HepG2 (cell line): ENCODE measurements around the gene ZNF526. TPM values are rescaled to one million over a fixed set of nuclear protein-coding genes. Genes with fewer than 3 reads are reported as not detected.

Experiments used
- FOSL1 ChIP-seq: sonication (generic); formaldehyde crosslinking; IDR thresholded peaks from 2 replicates; pipeline ENCODE4 v1.9.0; 2021; ENCODE audit warnings: missing genetic modification reagents, borderline replicate concordance
- FOXA3 ChIP-seq: IDR thresholded peaks from 2 replicates; pipeline ENCODE4 v1.6.1; 2016; ENCODE audit warnings: missing genetic modification reagents, missing compliant biosample characterization
- HIVEP1 ChIP-seq: sonication (generic); formaldehyde crosslinking; IDR thresholded peaks from 2 replicates; pipeline ENCODE4 v1.4.0; 2020; ENCODE audit warnings: mild to moderate bottlenecking, missing genetic modification reagents
- IRF2 ChIP-seq: IDR thresholded peaks from 2 replicates; pipeline ENCODE4 v1.6.1; 2018; ENCODE audit warnings: missing genetic modification reagents, missing compliant biosample characterization
- NCOA2 ChIP-seq: sonication (generic); formaldehyde crosslinking; IDR thresholded peaks from 2 replicates; pipeline ENCODE4 v1.8.0; 2022; ENCODE audit warnings: inconsistent platforms
- NFKBIZ ChIP-seq: IDR thresholded peaks from 2 replicates; pipeline ENCODE4 v1.6.1; 2018; ENCODE audit warnings: missing genetic modification reagents, missing compliant biosample characterization
- NR2C2 ChIP-seq: sonication (generic); formaldehyde crosslinking; IDR thresholded peaks from 2 replicates; pipeline ENCODE4 v1.4.0; 2020; ENCODE audit warnings: missing genetic modification reagents, mild to moderate bottlenecking, moderate library complexity, borderline replicate concordance
- RBAK ChIP-seq: sonication (generic); formaldehyde crosslinking; IDR thresholded peaks from 2 replicates; pipeline ENCODE4 v1.5.1; 2020; ENCODE audit warnings: mild to moderate bottlenecking, missing genetic modification reagents
- RELA ChIP-seq: sonication (generic); formaldehyde crosslinking; IDR thresholded peaks from 2 replicates; pipeline ENCODE4 v1.4.0; 2020; ENCODE audit warnings: missing genetic modification reagents
- SMAD1 ChIP-seq: sonication (generic); formaldehyde crosslinking; IDR thresholded peaks from 2 replicates; pipeline ENCODE4 v1.4.0; 2020; ENCODE audit warnings: missing genetic modification reagents, low read depth, mild to moderate bottlenecking, borderline replicate concordance
- TOPORS ChIP-seq: sonication (generic); formaldehyde crosslinking; IDR thresholded peaks from 2 replicates; pipeline ENCODE4 v1.8.0; 2023; ENCODE audit warnings: mild to moderate bottlenecking, missing genetic modification reagents
- ZC3H4 ChIP-seq: sonication (generic); formaldehyde crosslinking; IDR thresholded peaks from 2 replicates; pipeline ENCODE4 v1.4.0; 2020; ENCODE audit warnings: missing genetic modification reagents, borderline replicate concordance
- ZNF335 ChIP-seq: sonication (generic); formaldehyde crosslinking; IDR thresholded peaks from 2 replicates; pipeline ENCODE4 v1.4.0; 2020; ENCODE audit warnings: missing genetic modification reagents
- ZNF451 ChIP-seq: sonication (generic); formaldehyde crosslinking; IDR thresholded peaks from 2 replicates; pipeline ENCODE4 v1.5.0; 2020; ENCODE audit warnings: mild to moderate bottlenecking, missing genetic modification reagents
- ZNF792 ChIP-seq: IDR thresholded peaks from 2 replicates; pipeline ENCODE4 v1.6.1; 2016
- ZSCAN20 ChIP-seq: sonication (generic); formaldehyde crosslinking; IDR thresholded peaks from 2 replicates; pipeline ENCODE4 v1.4.0; 2020; ENCODE audit warnings: missing genetic modification reagents, mild to moderate bottlenecking, borderline replicate concordance
- polyA plus RNA-seq, 8 experiments: library from polyadenylated mRNA; depleted of rRNA in 3 of 8; stranded (reverse) in 7 of 8; unstranded in 1 of 8; fragments of >200 nt; fragmentation: Illumina TruSeq in 4 of 8; extraction: Trizol in 4 of 8; gene quantifications; 2 replicates each; pipeline versions ENCODE4 v1.2.1 to v1.2.3, GENCODE V29; 2011 to 2016; ENCODE audit warnings: low read depth in 4 of 8, missing spikeins in 1 of 8, mixed read lengths in 1 of 8; ENCODE audit not compliant: insufficient read depth in 1 of 8
- total RNA-seq, 5 experiments: library from RNA; depleted of rRNA; stranded (reverse); fragments of >200 nt; fragmentation: Illumina TruSeq; extraction: Trizol; gene quantifications; 2 replicates each; pipeline ENCODE4 v1.2.3, GENCODE V29; 2016; ENCODE audit warnings: low read depth in 1 of 5
- TF ChIP-seq, protein P1 (sequence below): sonication (generic); formaldehyde crosslinking; IDR thresholded peaks from 2 replicates; pipeline ENCODE4 v1.4.0; 2020; ENCODE audit warnings: missing genetic modification reagents
- TF ChIP-seq, protein P2 (sequence below): IDR thresholded peaks from 2 replicates; pipeline ENCODE4 v1.6.1; 2016; ENCODE audit warnings: mild to moderate bottlenecking
- TF ChIP-seq, protein P3 (sequence below): sonication (generic); formaldehyde crosslinking; IDR thresholded peaks from 2 replicates; pipeline ENCODE4 v1.5.0; 2020; ENCODE audit warnings: missing genetic modification reagents, mild to moderate bottlenecking, borderline replicate concordance

ZNF526 gene
- total and polyA plus RNA-seq, 2 of the 13 experiments (the other 11 are each of a cell fraction or from before 2014, with no cell fraction given) = 3.3 to 8.4 TPM

GRCh38 chr19:42219812-42220750 is at the start of gene ZNF526 (continued):
- TF ChIP-seq, protein P1, sequence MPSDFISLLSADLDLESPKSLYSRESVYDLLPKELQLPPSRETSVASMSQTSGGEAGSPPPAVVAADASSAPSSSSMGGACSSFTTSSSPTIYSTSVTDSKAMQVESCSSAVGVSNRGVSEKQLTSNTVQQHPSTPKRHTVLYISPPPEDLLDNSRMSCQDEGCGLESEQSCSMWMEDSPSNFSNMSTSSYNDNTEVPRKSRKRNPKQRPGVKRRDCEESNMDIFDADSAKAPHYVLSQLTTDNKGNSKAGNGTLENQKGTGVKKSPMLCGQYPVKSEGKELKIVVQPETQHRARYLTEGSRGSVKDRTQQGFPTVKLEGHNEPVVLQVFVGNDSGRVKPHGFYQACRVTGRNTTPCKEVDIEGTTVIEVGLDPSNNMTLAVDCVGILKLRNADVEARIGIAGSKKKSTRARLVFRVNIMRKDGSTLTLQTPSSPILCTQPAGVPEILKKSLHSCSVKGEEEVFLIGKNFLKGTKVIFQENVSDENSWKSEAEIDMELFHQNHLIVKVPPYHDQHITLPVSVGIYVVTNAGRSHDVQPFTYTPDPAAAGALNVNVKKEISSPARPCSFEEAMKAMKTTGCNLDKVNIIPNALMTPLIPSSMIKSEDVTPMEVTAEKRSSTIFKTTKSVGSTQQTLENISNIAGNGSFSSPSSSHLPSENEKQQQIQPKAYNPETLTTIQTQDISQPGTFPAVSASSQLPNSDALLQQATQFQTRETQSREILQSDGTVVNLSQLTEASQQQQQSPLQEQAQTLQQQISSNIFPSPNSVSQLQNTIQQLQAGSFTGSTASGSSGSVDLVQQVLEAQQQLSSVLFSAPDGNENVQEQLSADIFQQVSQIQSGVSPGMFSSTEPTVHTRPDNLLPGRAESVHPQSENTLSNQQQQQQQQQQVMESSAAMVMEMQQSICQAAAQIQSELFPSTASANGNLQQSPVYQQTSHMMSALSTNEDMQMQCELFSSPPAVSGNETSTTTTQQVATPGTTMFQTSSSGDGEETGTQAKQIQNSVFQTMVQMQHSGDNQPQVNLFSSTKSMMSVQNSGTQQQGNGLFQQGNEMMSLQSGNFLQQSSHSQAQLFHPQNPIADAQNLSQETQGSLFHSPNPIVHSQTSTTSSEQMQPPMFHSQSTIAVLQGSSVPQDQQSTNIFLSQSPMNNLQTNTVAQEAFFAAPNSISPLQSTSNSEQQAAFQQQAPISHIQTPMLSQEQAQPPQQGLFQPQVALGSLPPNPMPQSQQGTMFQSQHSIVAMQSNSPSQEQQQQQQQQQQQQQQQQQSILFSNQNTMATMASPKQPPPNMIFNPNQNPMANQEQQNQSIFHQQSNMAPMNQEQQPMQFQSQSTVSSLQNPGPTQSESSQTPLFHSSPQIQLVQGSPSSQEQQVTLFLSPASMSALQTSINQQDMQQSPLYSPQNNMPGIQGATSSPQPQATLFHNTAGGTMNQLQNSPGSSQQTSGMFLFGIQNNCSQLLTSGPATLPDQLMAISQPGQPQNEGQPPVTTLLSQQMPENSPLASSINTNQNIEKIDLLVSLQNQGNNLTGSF (CRISPR knock-in tag) = no peak
- TF ChIP-seq IRF2 (CRISPR knock-in tag) (peak; percentile 73; the same call in 1 of the 2 replicates), NR2C2 (CRISPR knock-in tag) (peak; percentile 19; the same call in 1 of the 2 replicates), NCOA2 (CRISPR knock-in tag) (peak; percentile 47; the same call in 1 of the 2 replicates), ZSCAN20 (CRISPR knock-in tag) (no peak), ZC3H4 (CRISPR knock-in tag) (no peak), HIVEP1 (no peak), FOSL1 (CRISPR knock-in tag) (no peak), RBAK (CRISPR knock-in tag) (no peak), NFKBIZ (CRISPR knock-in tag) (no peak; the same call in 1 of the 2 replicates), TOPORS (CRISPR knock-in tag) (no peak), ZNF792 (peak; percentile 84), ZNF451 (CRISPR knock-in tag) (no peak), ZNF335 (peak; percentile 40; the same call in 1 of the 2 replicates), RELA (CRISPR knock-in tag) (no peak), SMAD1 (peak; percentile 62; the same call in 1 of the 2 replicates), FOXA3 (CRISPR knock-in tag) (peak; percentile 47; the same call in 1 of the 2 replicates)
- TF ChIP-seq, protein P2, sequence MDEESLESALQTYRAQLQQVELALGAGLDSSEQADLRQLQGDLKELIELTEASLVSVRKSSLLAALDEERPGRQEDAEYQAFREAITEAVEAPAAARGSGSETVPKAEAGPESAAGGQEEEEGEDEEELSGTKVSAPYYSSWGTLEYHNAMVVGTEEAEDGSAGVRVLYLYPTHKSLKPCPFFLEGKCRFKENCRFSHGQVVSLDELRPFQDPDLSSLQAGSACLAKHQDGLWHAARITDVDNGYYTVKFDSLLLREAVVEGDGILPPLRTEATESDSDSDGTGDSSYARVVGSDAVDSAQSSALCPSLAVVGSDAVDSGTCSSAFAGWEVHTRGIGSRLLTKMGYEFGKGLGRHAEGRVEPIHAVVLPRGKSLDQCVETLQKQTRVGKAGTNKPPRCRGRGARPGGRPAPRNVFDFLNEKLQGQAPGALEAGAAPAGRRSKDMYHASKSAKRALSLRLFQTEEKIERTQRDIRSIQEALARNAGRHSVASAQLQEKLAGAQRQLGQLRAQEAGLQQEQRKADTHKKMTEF = peak; percentile 70
- TF ChIP-seq, protein P3, sequence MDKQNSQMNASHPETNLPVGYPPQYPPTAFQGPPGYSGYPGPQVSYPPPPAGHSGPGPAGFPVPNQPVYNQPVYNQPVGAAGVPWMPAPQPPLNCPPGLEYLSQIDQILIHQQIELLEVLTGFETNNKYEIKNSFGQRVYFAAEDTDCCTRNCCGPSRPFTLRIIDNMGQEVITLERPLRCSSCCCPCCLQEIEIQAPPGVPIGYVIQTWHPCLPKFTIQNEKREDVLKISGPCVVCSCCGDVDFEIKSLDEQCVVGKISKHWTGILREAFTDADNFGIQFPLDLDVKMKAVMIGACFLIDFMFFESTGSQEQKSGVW (CRISPR knock-in tag) = no peak
